ENCODE measurements around the gene C20orf96.
"Not testable (repeated sequence)": the region's sequence is repeated elsewhere in the genome, so short reads cannot be mapped to it uniquely, and the experiment has no call there.

The C20orf96 gene

GRCh38 chr20:235891-236290 is 54.7 kb downstream of the C20orf96 start:
- DNase-seq, result no peak

DNA sequence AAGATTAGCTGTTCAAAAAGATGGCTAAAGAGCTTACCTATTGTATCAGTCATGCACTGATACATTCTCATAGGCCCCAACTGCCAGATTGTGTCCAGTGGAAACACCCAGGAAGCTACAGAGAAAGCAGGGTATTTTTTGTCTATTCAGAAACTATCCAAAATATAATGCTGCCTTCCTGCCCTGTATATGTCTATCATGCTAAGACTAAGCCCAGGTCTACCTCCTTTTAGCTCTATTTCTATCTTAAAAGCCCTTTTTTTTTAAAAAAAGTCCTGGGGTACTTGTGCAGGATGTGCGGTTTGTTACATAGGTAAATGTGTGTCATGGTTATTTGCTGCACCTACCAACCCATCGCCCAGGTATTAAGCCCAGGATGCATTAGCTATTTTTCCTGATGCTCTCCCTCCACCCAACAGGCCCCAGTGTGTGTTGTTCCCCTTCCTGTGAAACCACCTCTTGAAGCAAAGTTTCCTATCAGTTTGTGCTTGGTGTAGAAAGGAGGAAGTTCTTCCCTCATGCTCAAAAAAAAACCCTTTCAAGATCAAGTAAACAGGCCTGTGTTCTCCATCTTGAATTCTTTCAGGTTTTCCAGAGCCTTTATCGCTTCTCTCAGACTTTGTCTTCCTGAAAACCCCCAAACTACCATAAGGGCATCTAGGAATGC is 63.0 kb downstream of the C20orf96 start:
- DNase-seq, result no peak

DNA sequence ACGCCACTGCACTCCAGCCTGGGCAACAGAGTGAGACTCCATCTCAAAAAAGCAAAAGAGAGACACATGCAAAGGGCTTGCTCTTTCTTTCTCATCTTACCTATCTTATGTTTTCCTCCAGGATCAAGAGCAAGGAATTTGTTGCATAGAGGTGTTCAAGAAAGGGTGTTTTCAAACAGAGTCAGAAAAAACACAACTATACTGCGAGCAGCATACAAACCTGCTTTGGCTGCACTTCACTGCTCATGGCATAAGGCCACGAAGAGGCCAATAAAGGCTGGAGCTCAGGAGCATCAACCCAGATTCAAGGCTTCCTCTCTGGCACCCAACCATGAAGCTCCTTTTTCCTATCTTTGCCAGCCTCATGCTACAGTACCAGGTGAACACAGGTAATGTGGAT is 63.6 kb downstream of the C20orf96 start, which contains the start of gene DEFB129:
Gene DEFB129 (plus strand): TSS at position 301 of the 400 bp plus-strand sequence. CDS start 31 bp downstream, at position 332.
- DNase-seq, result no peak

DNA sequence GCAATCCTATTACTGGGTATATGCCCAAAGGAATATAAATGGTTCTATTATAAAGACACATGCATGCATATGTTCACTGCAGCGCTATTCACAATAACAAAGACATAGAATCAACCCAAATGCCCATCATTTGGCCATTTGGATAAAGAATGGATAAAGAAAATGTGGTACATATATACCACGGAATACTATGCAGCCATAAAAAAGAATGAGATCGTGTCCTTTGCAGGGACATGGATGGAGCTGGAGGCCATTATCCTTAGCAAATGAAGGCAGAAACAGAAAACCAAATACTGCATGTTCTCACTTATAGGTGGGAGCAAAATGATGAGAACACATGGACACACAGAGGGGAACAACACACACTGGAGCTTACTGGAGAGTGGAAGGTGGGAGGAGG is 64.7 kb downstream of the C20orf96 start:
- DNase-seq, result not testable (repeated sequence)

- DNase-seq, result no peak
Observed at GRCh38 chr20:221258-221830, 69.2 kb downstream of the C20orf96 start.

Data from NK-92 treated with Interleukin-12 subunit alpha and Interleukin-12 subunit beta, amount 100 ng/mL, for 24 hours (cell line).